Measurements from ENCODE around the gene MST1R.
A peak's percentile ranks its signal among the peaks of the same experiment; 100 is the strongest.
"Not testable (repeated sequence)": the region's sequence is repeated elsewhere in the genome, so short reads cannot be mapped to it uniquely, and the experiment has no call there.

The MST1R gene

DNA sequence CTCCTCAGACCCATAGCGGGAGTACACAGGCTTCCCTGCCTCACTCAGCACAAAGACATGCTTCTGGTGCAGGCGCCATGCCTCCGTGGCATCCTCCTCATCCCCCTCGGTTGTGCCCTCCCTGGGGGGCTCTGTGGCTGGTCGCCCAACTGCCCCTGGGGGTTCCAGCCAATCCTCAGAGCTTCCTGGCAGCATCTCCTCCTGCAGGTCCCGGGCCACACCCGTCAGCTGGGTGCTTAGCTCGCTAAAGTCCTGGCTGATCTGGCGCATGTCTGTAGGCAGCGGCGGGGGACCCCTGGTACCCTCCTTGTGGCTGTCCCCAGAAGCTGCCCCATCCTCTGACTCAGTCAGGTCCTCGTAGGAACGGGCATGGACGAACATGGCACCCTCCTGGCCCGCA is 7.9 kb upstream of the MST1R start:
- no peak for DNase-seq (ENCODE audit: low spot score)

DNA sequence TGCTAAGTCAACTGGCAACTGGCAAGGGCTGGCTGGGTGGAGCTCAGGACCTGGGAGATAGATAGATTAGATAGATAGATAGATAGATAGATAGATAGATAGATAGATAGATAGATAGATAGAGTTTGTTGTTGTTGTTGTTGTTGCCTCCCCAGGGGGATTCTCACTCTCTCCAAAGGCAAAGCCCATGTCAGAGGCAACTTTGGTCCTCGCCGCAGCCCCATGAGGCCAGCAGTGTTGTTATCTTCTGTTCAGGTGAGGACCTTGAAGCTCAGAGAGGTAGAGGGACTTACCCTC is 7.4 kb upstream of the MST1R start:
- DNase-seq (ENCODE audit: low spot score): no peak

DNA sequence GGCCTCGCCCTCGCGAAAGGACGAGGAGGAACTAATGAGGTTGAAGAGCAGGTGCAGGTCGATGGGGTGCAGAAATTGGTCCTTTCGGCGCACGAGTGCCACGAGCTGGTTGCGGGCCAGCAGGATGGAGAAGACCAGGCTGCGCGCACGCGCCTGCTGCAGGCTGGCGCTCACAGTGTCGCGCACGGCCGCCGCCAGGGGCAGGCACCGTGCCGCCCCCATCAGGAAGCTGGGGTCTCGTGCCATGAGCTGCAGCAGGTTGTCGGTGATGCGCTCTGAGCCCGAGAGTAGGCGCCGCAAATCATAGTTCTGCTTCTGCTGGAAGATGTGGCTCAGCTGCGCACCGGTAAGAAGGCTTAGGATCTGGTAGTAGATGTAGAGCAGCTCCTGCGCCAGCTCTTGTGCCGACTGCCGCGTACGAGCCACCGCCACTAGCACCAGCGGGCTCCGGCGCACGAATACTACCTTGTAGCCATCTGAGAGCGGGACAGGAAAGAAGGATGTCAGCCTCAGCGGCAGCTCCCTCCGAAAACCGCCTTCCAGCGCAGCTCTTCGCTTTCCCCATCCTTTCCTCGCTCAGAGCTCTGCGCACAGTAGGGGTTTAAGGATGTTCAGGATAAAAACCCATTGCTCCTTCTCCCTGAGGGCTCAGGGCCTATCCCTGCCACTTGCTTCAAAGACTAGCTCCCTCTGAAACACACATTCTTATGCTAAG is 6.9 kb upstream of the MST1R start:
- DNase-seq (ENCODE audit: low spot score): no peak

DNA sequence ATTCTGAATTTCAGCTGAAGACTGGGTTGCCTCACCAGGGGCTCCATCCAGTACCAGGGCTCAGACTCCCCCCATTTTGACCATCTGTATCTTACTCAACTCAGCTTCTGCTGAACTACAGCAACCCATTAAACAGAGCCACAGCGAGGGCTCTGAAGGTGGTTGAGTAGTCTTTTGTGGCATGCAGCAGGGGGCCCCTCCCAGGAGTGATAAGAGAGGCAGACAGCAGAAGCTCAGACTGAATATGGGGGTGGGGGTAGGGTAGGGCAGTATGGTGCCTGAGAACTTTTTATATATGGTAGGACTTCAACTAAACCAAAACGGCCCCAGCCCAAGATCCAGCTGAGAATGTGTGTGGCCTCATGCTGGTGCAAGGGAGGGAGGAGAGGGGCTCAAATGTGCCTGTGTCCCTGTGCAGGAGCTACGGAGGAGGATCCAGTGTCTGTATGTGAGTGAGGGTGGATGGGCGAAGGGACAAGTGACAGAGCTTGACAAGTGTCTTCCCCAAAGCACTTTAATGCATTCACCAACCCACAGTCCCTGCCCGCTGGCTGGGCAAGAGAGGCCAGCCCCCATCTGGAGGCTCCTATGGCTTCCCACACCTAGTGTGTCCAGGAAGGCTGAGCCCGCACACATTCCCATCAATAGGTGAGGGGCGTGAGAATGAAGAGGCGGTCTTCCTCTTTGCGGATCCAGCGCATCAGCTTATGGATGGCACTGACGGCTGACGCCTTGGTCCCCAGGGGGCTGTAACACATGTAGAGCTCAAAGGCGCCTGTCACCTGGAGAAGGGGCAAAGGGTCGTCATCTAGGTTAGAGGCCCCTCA is 4.9 kb upstream of the MST1R start:
- no peak for DNase-seq (ENCODE audit: low spot score)

DNA sequence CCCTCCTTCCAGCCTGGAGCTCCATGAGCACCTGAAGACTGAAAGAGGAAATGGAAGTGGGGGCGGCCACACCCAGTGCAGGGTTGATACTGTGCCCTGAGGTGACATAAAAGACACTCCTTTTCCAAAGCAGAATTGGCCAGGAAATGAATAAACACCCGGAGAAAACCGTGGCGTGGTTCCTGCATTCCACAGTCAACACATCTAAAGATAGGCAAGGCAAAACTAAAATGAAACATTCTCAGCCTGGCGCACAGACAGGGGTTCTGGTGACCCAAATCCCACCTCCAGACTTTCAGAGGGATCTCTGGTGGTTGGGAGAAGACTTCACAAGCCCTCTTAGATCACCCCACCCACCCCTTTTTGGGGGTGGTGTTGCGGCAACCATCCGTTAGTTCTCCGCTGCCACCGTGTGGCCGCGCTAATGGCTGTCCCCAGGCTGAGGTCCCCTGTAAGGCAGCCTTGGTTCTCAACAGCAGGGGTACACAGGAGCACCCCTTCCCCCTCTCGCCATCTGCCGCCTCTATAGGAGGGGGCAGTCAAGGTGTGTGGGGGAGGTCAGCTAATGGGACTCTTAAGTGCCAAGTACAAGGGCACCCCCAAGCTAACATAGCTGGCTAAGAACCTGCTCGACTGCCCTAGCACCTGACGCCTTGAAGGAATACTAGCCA is 2.5 kb upstream of the MST1R start:
- peak; percentile 67 for DNase-seq (ENCODE audit: low spot score)

DNA sequence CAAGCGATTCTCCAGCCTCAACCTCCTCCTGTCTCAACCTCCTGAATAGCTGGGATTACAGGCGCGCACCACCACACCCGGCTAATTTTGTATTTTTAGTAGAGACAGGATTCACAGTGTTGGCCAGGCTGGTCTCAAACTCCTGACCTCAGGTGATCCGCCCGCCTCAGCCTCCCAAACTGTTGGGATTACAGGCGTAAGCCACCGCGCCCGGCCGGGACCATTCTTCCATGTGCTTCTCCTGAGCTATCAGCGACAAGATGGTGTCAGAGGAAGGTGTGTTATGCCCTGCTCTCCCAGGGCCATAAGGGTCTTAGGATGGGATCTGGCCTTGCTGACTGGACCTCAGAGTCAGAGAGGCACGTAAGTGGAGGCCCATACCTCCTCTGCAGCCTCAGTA is 775 bp upstream of the MST1R start:
- DNase-seq (ENCODE audit: low spot score): not testable (repeated sequence)

DNA sequence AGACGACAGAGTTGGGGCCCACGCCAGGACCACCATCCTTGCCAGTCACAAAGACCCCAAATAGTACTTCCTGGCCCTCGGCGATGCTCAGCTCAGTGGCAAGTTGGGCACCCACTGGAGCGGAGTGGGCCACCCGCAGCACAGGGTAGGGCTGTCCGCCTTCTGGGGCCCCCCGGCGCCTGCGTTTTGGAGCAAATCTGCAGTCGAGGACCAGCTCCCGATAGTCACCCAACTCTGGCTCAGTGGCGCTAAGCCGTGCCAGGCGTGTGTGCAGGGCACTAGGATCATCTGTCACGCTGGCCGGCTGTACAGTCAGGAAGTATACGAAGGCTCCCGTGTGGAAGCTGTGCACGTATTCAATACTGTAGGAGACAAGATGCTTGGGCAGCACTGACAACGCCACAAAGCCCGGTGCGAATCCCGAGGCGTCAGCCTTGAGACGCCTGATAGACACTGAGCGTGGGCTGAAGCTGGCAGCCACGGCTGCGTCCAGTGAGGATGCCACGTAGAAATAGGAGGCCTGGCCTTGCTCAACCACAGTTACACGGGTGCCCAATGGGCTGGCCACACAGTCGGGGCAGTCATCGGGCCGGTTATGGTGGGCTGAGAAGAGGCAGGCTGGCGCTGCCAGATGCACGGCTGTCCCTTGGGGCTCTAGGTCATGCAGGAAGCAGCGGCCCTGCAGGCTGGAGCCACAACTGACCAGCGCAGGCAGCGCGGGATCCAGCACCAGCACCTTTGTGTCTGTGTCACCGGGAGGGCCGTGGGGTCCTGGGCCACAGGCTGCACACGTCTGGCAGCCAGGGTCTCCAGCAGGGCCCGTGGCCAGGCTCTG is 945 bp downstream of the MST1R start:
- DNase-seq (ENCODE audit: low spot score): no peak

DNA sequence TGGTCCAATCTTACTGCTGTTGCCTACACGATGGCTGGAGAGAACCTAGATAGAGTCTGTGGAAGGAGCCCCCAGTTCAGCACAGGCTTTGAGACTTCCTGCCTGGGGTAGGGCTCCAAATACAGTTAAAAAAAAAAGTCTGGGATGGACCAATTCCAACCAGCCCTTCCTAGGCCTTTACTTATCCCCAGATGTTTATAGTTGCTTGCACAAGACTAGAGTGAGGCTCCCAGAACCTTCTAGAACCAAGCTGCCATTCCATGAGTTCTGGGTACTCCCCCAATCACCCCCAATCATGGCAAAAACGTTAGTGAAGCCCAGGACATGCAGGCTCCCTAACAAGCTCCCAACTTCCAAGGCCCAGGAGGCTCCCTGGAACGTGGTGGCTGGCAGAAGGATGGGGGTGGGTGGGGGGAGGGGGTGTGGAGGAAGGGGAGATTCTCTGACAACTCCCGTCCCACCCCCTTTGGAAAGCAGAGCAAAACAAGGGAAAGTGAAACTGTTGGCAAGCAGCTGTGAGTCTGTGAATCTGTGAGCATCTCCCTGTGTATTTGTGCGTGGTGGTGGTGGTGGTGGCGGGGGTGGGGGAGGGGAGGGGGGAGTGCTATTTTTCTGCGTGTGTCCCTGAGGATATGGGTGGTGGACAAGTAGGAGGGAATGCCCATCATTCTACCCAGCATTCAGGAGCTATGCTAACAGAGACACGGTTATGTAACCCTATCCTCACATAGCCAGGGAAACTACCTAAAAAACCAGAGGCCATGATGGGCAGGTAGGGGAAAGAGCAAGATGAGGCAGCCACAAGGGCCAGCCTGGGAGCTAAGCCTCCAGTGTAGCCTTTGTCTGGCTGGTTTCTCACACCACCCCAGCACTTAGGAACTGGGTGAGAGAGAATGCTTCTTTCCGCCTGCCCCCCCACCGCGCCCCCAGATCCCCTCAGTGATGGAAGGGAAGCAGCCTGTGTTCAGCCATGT is 2.0 kb downstream of the MST1R start:
- no peak for DNase-seq (ENCODE audit: low spot score)

DNA sequence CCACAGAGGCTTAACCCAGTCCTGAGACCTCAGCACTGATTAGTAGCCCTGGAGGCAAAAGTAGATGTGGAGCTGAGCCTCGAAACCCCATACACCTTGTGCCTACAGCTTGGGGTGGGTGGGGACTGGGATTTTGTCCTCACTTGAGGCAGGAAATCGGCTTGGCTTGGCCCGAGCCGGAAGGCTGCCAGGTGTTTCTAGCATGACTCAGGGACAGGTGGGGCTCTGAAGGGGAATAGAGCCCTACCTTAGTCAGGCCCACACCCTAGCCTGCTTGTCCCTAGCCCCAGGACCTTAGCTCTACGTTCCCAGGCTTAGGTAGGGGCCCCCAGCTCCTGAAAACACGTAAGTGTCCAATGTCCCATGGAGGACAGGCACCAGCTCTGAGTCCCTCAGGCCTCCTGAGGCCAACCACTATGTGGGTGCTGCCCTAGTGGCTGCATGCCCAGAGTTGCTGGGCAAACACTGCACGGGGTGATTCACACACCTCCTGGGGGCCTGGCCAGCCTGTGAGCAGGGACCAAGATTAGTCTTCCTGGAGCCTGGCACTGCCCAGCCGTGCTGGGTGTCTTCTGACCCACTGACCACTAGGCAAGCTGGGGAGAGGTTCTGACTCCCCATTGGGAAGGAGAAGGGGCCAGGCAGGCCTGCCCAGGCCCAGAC is 3.1 kb downstream of the MST1R start:
- no peak for DNase-seq (ENCODE audit: low spot score)

DNA sequence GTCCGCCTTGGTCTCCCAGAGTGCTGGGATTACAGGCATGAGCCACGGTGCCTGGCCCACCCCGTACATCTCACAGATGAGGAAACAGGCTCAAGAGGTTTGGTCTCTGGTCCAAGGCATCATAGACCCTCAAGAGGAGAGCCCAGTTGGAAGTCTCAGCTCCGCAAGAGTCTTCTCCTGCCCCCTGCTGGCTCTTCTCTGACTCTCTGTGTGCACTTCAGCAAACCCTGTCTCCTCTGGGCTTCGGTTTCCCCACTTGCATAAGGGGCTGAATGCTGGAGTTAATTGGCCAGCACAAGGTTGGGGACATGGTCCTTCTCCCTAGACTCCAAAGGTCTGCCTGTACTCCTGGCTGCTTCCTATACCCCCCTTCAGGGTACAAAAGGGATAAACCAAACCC is 3.9 kb downstream of the MST1R start:
- DNase-seq (ENCODE audit: low spot score): peak; percentile 38

DNA sequence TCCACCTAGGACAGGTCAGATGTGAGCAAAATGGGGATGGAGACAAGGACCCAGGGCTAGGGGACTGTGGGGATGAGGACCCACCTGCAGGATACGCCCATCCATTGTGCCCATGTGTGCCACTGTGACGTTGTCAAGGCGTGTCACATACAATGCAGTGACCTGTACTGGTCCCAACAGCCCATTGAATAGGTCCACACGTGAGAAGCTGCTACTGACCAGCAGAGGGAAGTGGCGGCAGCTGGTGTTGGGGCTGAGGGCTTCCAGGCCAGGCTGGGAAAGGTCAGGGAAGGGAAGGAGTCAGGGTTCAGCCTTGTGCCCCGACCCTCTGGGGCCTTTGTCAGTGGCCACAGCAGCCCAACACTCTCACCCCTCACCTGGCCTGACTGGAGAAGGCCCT is 4.7 kb downstream of the MST1R start:
- DNase-seq (ENCODE audit: low spot score): no peak

DNA sequence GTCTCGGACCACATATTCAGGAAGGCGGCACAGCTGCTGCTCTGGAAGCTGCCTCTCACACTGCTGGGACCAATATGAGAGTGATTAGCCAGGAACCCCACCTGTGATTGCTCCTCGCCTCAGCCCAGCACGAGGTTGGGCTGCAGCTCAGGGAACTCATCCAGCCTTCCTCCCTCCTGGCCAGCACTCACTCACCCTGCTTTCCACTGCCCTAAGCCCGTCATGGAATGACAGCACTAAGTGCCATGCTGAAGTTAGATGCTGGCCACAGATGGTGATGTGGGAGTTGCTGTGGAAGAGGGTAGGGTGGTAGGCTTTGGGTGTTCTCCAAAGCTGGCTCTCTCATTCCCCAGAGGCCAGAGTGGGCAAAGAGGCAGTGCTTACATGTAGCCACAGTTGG is 7.3 kb downstream of the MST1R start:
- no peak for DNase-seq (ENCODE audit: low spot score)

DNA sequence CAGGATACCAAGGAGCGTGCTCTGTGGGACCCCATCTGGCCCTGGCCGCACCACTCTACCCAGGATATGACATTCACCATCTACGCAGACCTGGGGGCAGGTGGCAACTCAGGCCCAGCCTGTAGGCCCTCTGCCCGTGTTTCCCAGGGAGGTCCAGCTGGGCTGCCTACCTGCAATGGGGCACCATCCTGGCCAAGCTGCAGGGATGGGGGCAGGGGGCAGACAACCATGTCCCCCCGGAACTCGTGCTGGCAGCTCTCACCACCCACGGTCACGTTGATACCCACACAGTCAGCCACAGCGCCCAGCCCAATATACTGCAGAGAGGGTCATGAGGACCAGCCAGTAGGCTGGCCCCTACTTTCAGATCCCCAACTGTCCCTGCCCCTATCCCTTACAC is 7.9 kb downstream of the MST1R start:
- no peak for DNase-seq (ENCODE audit: low spot score)

DNA sequence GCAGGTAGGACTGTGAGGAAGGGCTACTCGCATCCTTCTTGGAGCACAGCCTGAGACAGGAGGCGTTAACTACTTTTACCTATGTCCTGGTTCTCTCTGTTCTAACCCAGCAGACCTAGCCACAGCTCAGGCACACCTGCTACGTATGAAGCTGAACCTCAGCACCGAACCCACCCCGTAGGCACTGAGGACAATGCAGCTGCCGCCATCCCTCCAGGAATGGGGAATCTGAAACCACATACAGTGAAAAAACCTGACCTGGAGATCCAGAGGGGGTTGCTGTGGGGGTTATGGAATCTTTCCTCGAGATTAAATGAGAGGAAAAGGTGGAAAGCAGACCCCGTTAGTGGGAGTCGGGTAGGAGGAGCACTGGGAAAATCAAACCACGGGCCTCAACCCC is 14.4 kb downstream of the MST1R start:
- DNase-seq (ENCODE audit: low spot score): no peak

DNA sequence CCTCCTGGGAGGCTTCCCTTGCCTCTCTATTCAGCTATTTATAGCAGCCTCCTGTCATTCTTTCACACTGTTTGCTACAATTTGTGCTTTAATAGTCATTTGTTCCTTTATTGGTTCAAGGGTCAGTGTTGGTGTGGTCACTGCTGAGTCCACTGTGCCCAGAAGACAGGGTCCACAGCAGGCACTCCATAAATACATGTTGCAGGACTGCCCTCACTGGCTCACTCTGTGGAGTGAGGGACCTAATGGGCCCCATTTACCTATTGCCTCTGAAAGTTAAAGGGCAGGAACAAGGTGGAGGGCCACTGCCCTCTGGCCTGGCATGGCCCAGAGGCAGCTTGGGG is 16.8 kb downstream of the MST1R start:
- no peak for DNase-seq (ENCODE audit: low spot score)

DNA sequence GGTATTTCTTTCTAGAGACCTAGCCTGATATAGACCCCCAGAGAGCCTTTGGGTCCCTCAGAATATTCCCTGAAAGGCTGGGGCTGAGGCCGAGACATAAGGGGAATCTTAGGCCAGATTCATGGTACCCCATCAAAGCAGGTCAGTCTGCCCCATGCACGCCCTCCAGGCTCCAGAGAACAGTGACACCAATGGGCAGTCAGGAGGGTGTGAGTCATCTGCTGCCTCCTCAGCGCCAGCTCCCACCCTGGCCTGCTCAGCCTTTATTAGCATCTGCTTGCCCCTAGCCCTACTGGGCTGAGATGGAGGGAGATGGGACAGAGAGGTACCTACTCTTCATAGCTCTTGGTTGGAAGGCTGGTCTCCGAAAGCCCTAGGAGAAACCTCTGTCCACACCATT is 19.7 kb downstream of the MST1R start:
- no peak for DNase-seq (ENCODE audit: low spot score)

DNA sequence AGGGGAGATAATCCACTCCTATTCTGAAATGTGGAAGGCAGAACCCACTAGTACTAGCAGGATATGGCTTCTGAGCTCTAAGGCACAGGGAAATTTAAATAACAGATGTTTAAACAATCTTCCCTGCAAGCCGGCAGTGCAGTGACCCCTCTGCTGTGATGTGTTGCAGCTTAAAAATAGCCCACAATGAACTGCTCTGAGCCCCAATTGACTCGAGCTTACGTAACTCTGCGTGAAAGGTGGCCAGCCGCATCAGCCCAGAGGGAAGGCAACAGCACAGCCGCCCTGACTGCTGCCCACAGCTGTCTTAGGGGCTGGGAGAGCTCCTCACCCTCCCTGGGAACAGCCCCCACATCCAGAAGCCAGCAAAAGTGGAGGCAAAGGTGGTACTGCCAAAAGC is 21.5 kb downstream of the MST1R start:
- DNase-seq (ENCODE audit: low spot score): no peak

DNA sequence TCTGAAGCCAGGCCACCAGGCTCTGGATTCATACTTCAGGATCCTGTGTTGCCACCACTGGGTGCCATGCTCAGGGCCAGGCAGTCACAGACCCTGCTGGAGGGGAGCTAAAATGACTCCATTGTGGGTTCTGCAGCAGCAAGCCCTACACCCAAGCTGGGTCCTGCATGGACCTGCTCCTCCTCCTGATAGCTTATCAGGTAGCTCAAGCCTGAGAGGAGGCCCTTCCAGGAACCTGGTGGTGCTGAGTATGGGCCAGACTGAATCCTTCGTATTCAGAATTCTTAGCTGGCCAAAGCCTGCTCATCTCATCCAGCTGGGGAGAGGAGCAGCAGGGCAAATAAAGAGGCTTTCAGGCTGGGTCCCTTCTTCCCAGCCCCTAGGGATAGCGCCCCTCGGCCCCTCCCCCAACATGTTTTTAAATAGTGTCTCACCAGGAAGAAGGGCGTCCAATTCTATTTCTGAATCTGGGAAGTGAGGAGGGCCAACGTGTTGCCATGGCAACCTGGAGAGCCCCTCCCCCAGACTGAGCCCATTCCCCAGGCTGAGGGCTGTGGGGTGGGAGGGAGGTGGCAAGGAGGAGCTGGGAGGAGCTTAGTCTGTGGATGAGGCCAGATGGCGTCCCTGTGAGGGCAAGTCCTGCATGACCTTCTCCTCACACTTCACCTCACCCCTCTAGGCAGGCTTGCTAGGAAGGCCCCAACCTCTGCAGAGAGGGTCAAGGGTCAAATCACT is 22.9 kb downstream of the MST1R start:
- no peak for DNase-seq (ENCODE audit: low spot score)

DNA sequence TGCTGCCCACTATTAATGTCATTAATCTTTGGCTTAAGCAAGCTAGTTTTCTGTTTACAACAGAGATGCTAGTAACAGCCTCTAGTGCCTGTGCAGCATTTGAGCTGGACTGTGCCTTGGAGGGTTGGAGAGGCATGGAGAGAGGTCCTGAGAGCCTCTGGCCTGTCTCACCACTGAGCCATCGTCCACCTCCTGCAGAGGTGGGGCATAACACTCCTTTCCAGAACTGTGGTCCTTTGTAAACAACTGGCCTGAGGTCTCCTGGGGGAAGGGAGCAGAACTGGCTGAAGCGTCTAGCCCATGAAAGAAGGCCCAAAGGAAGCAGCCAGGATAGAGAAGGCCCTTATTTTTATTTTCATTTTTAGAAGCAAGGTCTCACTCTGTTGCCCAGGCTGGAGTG is 24.0 kb downstream of the MST1R start:
- no peak for DNase-seq (ENCODE audit: low spot score)

DNA sequence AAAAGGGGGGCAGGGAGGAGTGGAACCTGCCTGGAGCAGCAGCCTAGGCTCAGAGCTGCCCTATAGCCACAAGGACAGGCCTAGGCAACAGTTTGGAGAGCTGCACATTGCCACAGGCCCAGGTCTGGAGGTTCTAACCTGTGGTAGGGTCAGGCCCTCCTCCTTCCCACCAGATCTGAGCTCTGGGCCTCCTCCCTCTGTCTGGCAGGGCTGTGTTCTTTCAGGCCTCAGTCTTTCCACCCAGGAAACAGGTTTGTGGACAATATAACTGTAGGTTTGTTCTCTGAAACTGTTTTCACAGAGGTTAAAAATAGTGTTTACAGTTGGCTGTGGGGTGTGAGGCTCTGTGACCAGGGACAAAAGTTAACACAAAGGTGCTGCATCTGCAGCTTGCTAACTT is 25.0 kb downstream of the MST1R start:
- DNase-seq (ENCODE audit: low spot score): no peak

All from germinal center (tissue), 1 donor.